GM19395 (cell line): ENCODE results near the gene DIMT1.

Experiments
- ATAC-seq: cut with Tn5 transposase; IDR thresholded peaks from one replicate; pipeline ENCODE4 v1.9.1; 2021; ENCODE audit warnings: mild to moderate bottlenecking, moderate library complexity; ENCODE audit not compliant: unreplicated experiment

DIMT1 gene

DNA sequence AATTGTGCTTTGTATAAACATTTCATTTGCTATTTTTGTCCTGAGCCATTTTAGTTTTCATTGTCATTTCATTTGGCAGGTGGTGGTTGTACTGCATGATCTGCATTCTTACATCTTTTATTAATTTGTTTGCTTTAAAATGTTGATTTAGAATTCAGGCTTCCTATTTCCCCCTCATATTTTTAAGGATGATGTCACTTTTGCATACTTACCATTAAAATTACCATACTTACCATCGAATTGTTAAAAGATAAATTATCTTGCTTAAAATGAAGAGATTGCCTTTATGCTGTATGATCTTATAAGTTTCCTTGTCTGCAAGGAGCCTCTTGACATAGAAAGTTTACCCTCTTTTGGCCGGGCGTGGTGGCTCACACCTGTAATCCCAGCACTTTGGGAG lies 31.1 kb downstream of the DIMT1 start:
- no peak for ATAC-seq

DNA sequence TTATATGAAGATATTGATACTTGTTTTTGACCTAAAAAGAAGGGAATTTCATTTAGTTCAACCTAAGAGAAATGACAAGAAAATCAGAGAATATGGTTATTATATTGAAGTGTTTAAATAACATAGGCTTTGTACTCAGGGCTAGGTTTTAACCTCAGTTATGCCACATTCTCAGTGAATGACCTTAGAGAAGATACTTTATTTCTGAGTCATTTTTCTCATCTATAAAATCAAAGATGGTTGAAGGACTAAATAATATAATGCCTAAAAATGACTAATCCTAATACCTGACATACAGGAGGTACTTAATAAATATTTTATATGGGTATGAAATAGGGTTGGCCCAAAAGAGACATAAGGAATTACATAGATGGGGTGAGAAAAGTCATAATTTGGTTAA lies 32.3 kb downstream of the DIMT1 start:
- ATAC-seq = no peak

DNA sequence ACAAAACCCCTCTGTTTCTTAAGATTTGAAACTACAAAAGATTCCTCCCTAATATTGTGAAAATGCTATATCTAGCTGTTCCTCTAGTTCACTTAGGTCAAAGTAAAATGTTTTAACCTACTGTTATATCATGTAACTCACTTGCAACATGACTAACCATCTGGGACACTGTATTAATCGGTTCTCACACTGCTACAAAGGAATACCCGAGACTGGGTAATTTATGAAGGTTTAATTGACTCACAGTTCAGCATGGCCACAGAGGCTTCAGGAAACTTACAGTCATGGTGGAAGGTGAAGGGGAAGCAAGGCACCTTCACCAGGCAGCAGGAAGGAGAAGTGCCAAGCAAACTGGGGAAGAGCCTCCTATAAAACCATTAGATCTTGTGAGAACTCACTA lies 34.7 kb downstream of the DIMT1 start:
- ATAC-seq = no peak

- ATAC-seq = no peak
These were observed 41.0 kb downstream of the DIMT1 start for GRCh38 chr5:62362701-62363100.

DNA sequence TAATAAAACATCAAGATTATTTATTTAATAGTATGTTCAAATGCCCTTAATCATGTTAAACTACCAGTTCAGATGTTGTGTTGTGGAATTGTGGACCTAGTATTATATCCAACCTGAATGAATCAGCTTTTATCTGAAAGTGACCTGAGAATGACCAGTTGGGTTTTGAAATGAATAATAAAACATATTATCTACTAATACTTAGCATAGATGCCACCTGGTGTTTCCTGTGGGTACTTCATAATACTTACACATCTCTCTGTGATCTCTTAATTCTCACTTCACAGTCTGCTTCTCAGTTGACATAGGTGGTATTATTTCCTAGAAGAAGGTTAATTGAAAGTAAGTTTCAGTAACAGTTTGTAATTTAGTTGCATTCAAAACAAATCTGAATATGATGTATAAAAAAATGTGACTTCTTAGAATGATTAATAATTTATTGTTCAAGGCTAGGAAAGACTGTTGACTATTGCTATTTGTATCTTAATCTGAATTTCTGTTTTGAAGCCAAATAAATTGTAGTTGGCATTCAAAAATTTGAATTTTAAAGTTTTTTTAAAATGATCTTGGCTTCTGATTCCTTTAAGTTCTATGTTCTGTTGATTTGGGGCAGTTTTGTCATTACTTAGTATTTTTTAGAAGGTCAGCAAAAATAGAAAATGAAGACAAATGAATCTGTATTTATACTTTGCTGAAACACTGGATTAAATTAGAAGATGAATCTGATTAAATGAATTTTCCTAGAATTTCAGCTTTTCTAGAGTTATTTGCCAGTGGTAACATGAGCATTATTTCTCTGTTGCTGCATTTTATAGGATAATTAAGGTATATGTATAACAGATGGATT lies 49.5 kb downstream of the DIMT1 start:
- ATAC-seq = peak; percentile 96

- no peak for ATAC-seq
These were observed 54.8 kb downstream of the DIMT1 start for GRCh38 chr5:62348723-62349481.

DNA sequence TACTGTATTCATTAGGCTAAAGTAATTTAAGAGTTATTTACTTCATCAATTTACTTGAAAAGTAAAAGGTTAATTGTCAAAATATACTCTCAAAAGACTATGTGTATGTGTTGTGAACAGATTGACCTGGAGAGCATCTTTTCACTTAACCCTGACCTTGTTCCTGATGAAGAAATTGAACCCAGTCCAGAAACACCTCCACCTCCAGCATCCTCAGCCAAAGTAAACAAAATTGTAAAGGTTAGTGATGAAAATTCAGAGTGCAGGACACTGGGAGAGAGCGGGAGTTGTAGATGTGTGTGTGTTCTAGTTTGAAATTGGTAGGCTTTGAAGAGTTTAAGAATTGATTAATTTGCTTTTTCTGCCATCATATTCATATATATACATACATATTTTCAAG lies 55.8 kb downstream of the DIMT1 start:
- no peak for ATAC-seq

DNA sequence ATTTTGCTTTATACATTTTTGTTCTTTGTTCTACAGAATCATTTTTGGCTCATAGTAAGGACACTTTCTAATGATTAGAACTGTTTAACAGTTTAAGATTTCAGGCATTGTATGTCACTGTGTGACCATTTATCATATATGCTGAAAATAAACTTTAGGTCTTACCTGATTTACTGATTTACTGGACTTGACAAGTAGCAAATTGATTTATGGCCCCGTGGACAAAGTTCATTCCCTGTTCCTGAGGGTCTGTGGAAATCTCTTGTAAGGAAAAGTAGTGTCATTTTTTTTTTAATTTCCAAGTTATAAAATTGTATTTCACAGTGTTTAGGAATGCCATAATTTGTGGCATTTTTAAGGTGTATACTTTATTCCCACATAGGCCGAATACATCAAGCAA lies 57.0 kb downstream of the DIMT1 start:
- no peak for ATAC-seq

- ATAC-seq = no peak
These were observed 60.3 kb downstream of the DIMT1 start for GRCh38 chr5:62343428-62343827.

DNA sequence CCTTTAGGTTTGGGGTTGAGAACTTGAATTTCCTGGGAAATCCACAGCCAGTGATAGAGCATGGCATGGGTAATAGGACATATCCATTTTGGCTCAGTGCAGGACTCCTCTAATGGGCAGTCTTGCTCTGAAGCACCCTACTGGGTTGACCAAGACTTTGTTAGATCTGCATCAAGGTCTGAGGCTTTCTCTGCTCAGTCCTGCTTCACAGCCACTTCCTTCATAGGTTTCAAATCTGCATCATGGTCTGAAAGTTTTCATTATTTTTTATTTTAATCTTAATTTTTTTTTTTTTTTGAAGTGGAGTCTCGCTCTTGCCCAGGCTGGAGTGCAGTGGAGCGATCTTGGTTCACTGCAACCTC lies 61.2 kb downstream of the DIMT1 start:
- ATAC-seq = peak; percentile 68

DNA sequence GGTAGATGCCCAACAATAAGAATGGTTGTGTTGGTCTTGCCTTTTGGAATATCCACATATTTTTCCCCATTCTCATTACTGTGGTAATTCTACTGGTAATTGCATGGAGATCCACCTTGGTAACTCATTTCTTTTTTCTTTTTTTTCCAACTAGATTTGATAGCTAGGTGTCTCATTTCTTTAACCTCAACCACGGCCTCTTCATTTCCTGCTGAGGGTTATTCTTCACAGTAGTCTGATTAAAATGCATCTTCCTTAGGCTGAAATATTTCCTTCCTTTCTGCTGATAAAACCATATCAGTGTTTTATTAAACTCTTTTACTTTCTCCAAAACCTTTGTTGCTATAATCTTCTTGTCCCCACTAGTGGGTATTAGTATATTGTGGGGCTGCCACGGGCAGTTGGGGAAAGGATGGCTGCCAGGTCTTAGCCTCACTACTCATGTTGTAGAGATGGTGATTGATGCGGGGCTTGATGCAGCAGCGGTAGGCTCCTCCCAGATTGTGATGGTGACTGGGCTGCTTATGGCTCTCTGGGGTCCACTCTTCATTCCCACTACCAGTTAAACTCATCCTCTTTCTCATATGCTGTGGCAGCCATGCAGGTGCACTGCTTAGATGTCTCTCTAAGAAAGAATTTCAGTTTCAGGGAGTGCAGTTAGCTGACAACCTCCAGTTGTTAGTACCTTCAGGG lies 61.8 kb downstream of the DIMT1 start:
- ATAC-seq = peak; percentile 83

DNA sequence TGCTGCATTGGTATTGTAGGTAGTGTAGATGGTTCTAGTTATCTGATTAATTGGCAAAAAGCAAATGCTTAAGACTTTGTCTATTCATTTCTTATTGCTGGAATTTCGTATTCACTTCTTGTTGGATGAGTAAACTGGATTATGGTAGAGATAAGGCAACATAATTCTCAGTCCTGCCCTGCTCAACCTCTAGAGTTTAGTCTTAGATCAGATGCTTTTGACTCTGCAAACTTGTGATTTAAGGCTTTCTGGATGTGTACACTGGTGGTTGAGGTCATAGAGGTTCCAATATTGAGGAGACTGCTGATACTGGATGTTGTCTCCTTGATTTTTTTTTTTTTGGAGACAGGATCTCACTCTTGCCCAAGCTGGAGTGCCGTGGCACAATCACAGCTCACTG lies 62.7 kb downstream of the DIMT1 start:
- no peak for ATAC-seq

DNA sequence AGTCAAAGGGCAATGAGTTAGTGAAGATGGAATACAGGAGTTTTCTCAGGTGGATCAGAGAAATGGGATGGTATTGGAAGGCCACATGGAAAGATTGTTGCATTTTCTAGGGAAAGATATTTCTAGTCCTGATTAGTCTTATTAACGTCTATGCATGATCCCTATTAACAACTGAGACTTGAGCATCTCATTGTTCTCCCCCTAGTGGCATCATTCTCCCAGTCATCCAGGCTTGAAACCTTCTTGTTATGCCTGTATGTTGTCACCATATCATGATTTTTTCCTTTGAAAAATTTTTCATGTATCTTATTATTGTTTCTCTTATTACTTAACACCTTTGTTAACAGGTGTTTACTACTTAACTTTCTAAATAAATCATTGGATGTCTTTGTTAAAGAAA lies 63.3 kb downstream of the DIMT1 start:
- no peak for ATAC-seq
